K562 (cell line): ENCODE measurements around the gene ANXA2. TPM values are rescaled to one million over a fixed set of nuclear protein-coding genes. Genes with fewer than 3 reads are reported as not detected.

Source experiments
- ADNP ChIP-seq: fragments of 200-800 bp; sonication (Bioruptor generic); IDR thresholded peaks from 2 replicates; pipeline ENCODE4 v1.6.1; 2016; ENCODE audit warnings: missing genetic modification characterization, missing compliant biosample characterization
- ASH1L ChIP-seq: fragments of 450-650 bp; IDR thresholded peaks from 2 replicates; pipeline ENCODE4 v1.6.1; 2018; ENCODE audit warnings: borderline replicate concordance, mild to moderate bottlenecking, low read depth; ENCODE audit not compliant: partially characterized antibody
- ATF7 ChIP-seq: fragments of 450-650 bp; IDR thresholded peaks from 2 replicates; pipeline ENCODE4 v1.7.1; 2014; ENCODE audit warnings: mild to moderate bottlenecking, moderate library complexity
- BCL6 ChIP-seq: fragments of 250-450 bp; sonication (Bioruptor Pico); IDR thresholded peaks from 2 replicates; pipeline ENCODE4 v1.4.0; 2020
- BRCA1 ChIP-seq, 2 experiments: fragments of 450-650 bp in 1 of 2; sonication (generic) in 1 of 2; formaldehyde crosslinking in 1 of 2; IDR thresholded peaks; 2 replicates each; pipeline versions ENCODE4 v1.5.0 to v1.6.1; 2017 to 2020; ENCODE audit warnings: mild to moderate bottlenecking in 1 of 2, missing genetic modification reagents in 1 of 2
- CBFA2T3 ChIP-seq: fragments of 450-650 bp; IDR thresholded peaks from 2 replicates; pipeline ENCODE4 v1.6.1; 2017
- CSDE1 ChIP-seq, 2 experiments: fragments of 450-650 bp; IDR thresholded peaks; 2 replicates each; pipeline ENCODE4 v1.6.1; 2016; ENCODE audit warnings: mild to moderate bottlenecking in 1 of 2
- GATAD2A ChIP-seq: fragments of 450-650 bp; IDR thresholded peaks from 2 replicates; pipeline ENCODE4 v1.6.1; 2017
- MLLT1 ChIP-seq, 2 experiments: fragments of 450-650 bp; IDR thresholded peaks; 2 replicates each; pipeline ENCODE4 v1.6.1; 2016
- NFE2 ChIP-seq: IDR thresholded peaks from 2 replicates; pipeline ENCODE4 v1.6.1; 2014; ENCODE audit warnings: antibody characterized with exemption, low read depth
- PRMT5 ChIP-seq: sonication (generic); formaldehyde crosslinking; IDR thresholded peaks from 2 replicates; pipeline ENCODE4 v1.5.0; 2020; ENCODE audit warnings: missing genetic modification reagents
- RBM22 ChIP-seq: fragments of 200-400 bp; formaldehyde crosslinking; IDR thresholded peaks from 2 replicates; pipeline ENCODE4 v1.6.1; 2018; ENCODE audit warnings: low read length, low read depth; ENCODE audit not compliant: poor library complexity, severe bottlenecking
- STAG1 ChIP-seq: sonication (generic); formaldehyde crosslinking; IDR thresholded peaks from 2 replicates; pipeline ENCODE4 v1.5.0; 2020; ENCODE audit warnings: missing genetic modification reagents, borderline replicate concordance
- TAL1 ChIP-seq: fragments of 450-650 bp; IDR thresholded peaks from 2 replicates; pipeline ENCODE4 v1.6.1; 2016; ENCODE audit warnings: mild to moderate bottlenecking
- ZC3H11A ChIP-seq: IDR thresholded peaks from 2 replicates; pipeline ENCODE4 v1.6.1; 2012; ENCODE audit warnings: low read depth, low read length, improper control_type of control experiment
- ZNF512 ChIP-seq: IDR thresholded peaks from 2 replicates; pipeline ENCODE4 v1.6.1; 2016; ENCODE audit warnings: missing genetic modification characterization, missing compliant biosample characterization
- polyA plus RNA-seq, 8 experiments: library from polyadenylated mRNA; depleted of rRNA in 4 of 8; stranded (reverse) in 5 of 8; unstranded in 3 of 8; fragments of >200 nt; fragmentation: Nextera tagmentation in 2 of 8; fragmentation: Illumina TruSeq in 1 of 8; extraction: Ambion mirVana in 2 of 8; extraction: Trizol in 1 of 8; gene quantifications; 2 replicates each; pipeline versions ENCODE4 v1.2.1 to v1.2.3, GENCODE V29; 2011 to 2014; ENCODE audit warnings: inconsistent platforms in 1 of 8, missing spikeins in 1 of 8
- total RNA-seq, 7 experiments: library from RNA; depleted of rRNA in 6 of 7; stranded (reverse); fragments of >200 nt in 6 of 7; fragmentation: Illumina TruSeq in 2 of 7; extraction: Trizol in 2 of 7; gene quantifications; 2 replicates each; pipeline versions ENCODE4 v1.2.1 to v1.2.3, GENCODE V29; 2011 to 2021; ENCODE audit warnings: low replicate concordance in 1 of 7
- TF ChIP-seq, protein P1 (sequence below), 2 experiments: fragments of 450-650 bp in 1 of 2; sonication (generic) in 1 of 2; formaldehyde crosslinking in 1 of 2; IDR thresholded peaks; 2 replicates each; pipeline versions ENCODE4 v1.7.1 to v1.9.0; 2016 to 2022; ENCODE audit warnings: inconsistent platforms in 1 of 2, mild to moderate bottlenecking in 1 of 2, missing genetic modification reagents in 1 of 2

Gene ANXA2
- total and polyA plus RNA-seq, 9 of the 15 experiments (the other 6 are each of a cell fraction or from before 2014, with no cell fraction given), result 301 to 1,102 (median 452) TPM

GRCh38 chr15:60396958-60397771 lies 621 bp downstream of the ANXA2 start (continued):
- TF ChIP-seq ZNF512, result no peak
- TF ChIP-seq BCL6 (CRISPR knock-in tag), result no peak
- TF ChIP-seq ATF7, result peak; percentile 56
- TF ChIP-seq NFE2, result peak; percentile 84
- no peak for TF ChIP-seq ASH1L
- no peak for TF ChIP-seq STAG1 (CRISPR knock-in tag)
- no peak for TF ChIP-seq BRCA1 (IDR thresholded peaks at IDR 0.05)
- TF ChIP-seq BRCA1 (CRISPR knock-in tag; IDR thresholded peaks at IDR 0.05), result no peak
- no peak for TF ChIP-seq ADNP (tag)
- TF ChIP-seq MLLT1 (IDR thresholded peaks at IDR 0.05), result no peak
- peak; percentile 47; the same call in 1 of the 2 replicates for TF ChIP-seq TAL1
- no peak for TF ChIP-seq GATAD2A
- TF ChIP-seq RBM22, result no peak
- TF ChIP-seq, protein P1, sequence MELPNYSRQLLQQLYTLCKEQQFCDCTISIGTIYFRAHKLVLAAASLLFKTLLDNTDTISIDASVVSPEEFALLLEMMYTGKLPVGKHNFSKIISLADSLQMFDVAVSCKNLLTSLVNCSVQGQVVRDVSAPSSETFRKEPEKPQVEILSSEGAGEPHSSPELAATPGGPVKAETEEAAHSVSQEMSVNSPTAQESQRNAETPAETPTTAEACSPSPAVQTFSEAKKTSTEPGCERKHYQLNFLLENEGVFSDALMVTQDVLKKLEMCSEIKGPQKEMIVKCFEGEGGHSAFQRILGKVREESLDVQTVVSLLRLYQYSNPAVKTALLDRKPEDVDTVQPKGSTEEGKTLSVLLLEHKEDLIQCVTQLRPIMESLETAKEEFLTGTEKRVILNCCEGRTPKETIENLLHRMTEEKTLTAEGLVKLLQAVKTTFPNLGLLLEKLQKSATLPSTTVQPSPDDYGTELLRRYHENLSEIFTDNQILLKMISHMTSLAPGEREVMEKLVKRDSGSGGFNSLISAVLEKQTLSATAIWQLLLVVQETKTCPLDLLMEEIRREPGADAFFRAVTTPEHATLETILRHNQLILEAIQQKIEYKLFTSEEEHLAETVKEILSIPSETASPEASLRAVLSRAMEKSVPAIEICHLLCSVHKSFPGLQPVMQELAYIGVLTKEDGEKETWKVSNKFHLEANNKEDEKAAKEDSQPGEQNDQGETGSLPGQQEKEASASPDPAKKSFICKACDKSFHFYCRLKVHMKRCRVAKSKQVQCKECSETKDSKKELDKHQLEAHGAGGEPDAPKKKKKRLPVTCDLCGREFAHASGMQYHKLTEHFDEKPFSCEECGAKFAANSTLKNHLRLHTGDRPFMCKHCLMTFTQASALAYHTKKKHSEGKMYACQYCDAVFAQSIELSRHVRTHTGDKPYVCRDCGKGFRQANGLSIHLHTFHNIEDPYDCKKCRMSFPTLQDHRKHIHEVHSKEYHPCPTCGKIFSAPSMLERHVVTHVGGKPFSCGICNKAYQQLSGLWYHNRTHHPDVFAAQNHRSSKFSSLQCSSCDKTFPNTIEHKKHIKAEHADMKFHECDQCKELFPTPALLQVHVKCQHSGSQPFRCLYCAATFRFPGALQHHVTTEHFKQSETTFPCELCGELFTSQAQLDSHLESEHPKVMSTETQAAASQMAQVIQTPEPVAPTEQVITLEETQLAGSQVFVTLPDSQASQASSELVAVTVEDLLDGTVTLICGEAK (IDR thresholded peaks at IDR 0.05), result no peak
- TF ChIP-seq, protein P1 (CRISPR knock-in tag; IDR thresholded peaks at IDR 0.05), result no peak
- no peak for TF ChIP-seq CSDE1 (IDR thresholded peaks at IDR 0.05)
- TF ChIP-seq CBFA2T3, result peak; percentile 80
- TF ChIP-seq ZC3H11A, result no peak
- TF ChIP-seq PRMT5 (CRISPR knock-in tag), result no peak
